ENCODE measurements around the gene GAK. TPM values are rescaled to one million over a fixed set of nuclear protein-coding genes. Genes with fewer than 3 reads are reported as not detected.

The GAK gene
- total and polyA plus RNA-seq, 5 donors = 35.5 to 45.6 (median 39.4) TPM

GRCh38 chr4:834368-835147, 97.6 kb downstream of the GAK start:
- no peak overlapping the region for H3K27ac ChIP-seq (ENCODE audit: low read length)
- ATAC-seq (peak in 1 of 2 donors; percentile 3), DNase-seq (peak in 1 of 3 donors; percentile 46)
- WGBS = 79% methylated on average over 29 of the region's 29 CpGs
- no peaks in the 10 kb centered on the region for H3K4me1 ChIP-seq (ENCODE audit: control insufficient read depth, insufficient read depth, low read length)
- H3K27me3 ChIP-seq (ENCODE audit: control insufficient read depth, insufficient read depth) = no peaks in the 10 kb centered on the region
- intact Hi-C loops (cut with DNase I) = no loop called here
- H3K9me3 ChIP-seq (ENCODE audit: control insufficient read depth, low read length) = no peaks in the 10 kb centered on the region
- no peak overlapping the region for H3K4me3 ChIP-seq (ENCODE audit: low read length)

GRCh38 chr4:833731-834367, 98.3 kb downstream of the GAK start:
- no peak overlapping the region for H3K27ac ChIP-seq (ENCODE audit: low read length)
- DNase-seq = peak in 1 of 3 donors; percentile 25
- no peaks in the 10 kb centered on the region for H3K27me3 ChIP-seq (ENCODE audit: control insufficient read depth, insufficient read depth)
- 73% methylated on average over 18 of the region's 18 CpGs for WGBS
- ATAC-seq = no peak
- no peaks in the 10 kb centered on the region for H3K4me1 ChIP-seq (ENCODE audit: control insufficient read depth, insufficient read depth, low read length)
- H3K9me3 ChIP-seq (ENCODE audit: control insufficient read depth, low read length) = no peaks in the 10 kb centered on the region
- no peak overlapping the region for H3K4me3 ChIP-seq (ENCODE audit: low read length)
- intact Hi-C loops (cut with DNase I) = no loop called here

- no peaks in the 10 kb centered on the region for H3K27me3 ChIP-seq (ENCODE audit: control insufficient read depth, insufficient read depth)
- intact Hi-C loops (cut with DNase I) = no loop called here
- 63% methylated on average over 10 of the region's 10 CpGs for WGBS
- H3K9me3 ChIP-seq (ENCODE audit: control insufficient read depth, low read length) = no peaks in the 10 kb centered on the region
- H3K27ac ChIP-seq (ENCODE audit: low read length) = no peak overlapping the region
- H3K4me1 ChIP-seq (ENCODE audit: control insufficient read depth, insufficient read depth, low read length) = no peaks in the 10 kb centered on the region
- DNase-seq = peak in 1 of 3 donors; percentile 16
- ATAC-seq = no peak
- no peak overlapping the region for H3K4me3 ChIP-seq (ENCODE audit: low read length)
These were observed 99.0 kb downstream of the GAK start for GRCh38 chr4:833156-833555.

- no peak overlapping the region for H3K27ac ChIP-seq (ENCODE audit: low read length)
- intact Hi-C loops (cut with DNase I) = no loop called here
- ATAC-seq = no peak
These were observed 99.6 kb downstream of the GAK start for GRCh38 chr4:832536-832935.

GRCh38 chr4:832108-832507, 100.0 kb downstream of the GAK start:
- Histone ChIP-seq H3K4me1 (ENCODE audit: control insufficient read depth, insufficient read depth, low read length) (no peaks in the 10 kb centered on the region), H3K27me3 (ENCODE audit: control insufficient read depth, insufficient read depth) (no peaks in the 10 kb centered on the region), H3K4me3 (ENCODE audit: low read length) (no peak overlapping the region), H3K27ac (ENCODE audit: low read length) (no peak overlapping the region), H3K9me3 (ENCODE audit: control insufficient read depth, low read length) (no peaks in the 10 kb centered on the region)
- WGBS = 95% methylated on average over 7 of the region's 7 CpGs
- intact Hi-C loops (cut with DNase I) = no loop called here
- DNase-seq = no peak
- no peak for ATAC-seq

More at GRCh38 chr4:832536-832935, 99.6 kb downstream of the GAK start:
- 89% methylated on average over 9 of the region's 9 CpGs for WGBS
- peak in 1 of 3 donors; percentile 38 for DNase-seq
- H3K4me3 ChIP-seq (ENCODE audit: low read length) = no peak overlapping the region
- no peaks in the 10 kb centered on the region for H3K9me3 ChIP-seq (ENCODE audit: control insufficient read depth, low read length)
- H3K4me1 ChIP-seq (ENCODE audit: control insufficient read depth, insufficient read depth, low read length) = no peaks in the 10 kb centered on the region
- H3K27me3 ChIP-seq (ENCODE audit: control insufficient read depth, insufficient read depth) = no peaks in the 10 kb centered on the region

GRCh38 chr4:831483-831805, 100.7 kb downstream of the GAK start:
- no peak for ATAC-seq
- Histone ChIP-seq H3K27ac (ENCODE audit: low read length) (no peak overlapping the region), H3K27me3 (ENCODE audit: control insufficient read depth, insufficient read depth) (no peaks in the 10 kb centered on the region), H3K4me1 (ENCODE audit: control insufficient read depth, insufficient read depth, low read length) (no peaks in the 10 kb centered on the region), H3K4me3 (ENCODE audit: low read length) (no peak overlapping the region), H3K9me3 (ENCODE audit: control insufficient read depth, low read length) (no peaks in the 10 kb centered on the region)
- WGBS = 73% methylated on average over 3 of the region's 3 CpGs
- intact Hi-C loops (cut with DNase I) = no loop called here
- DNase-seq = no peak

GRCh38 chr4:830601-831482, 101.3 kb downstream of the GAK start:
- ATAC-seq (peak; percentile 34 to 36), DNase-seq (peak in 1 of 3 donors; percentile 70)
- 55% methylated on average over 23 of the region's 23 CpGs for WGBS
- no peak overlapping the region for H3K27ac ChIP-seq (ENCODE audit: low read length)
- no peaks in the 10 kb centered on the region for H3K9me3 ChIP-seq (ENCODE audit: control insufficient read depth, low read length)
- no peaks in the 10 kb centered on the region for H3K27me3 ChIP-seq (ENCODE audit: control insufficient read depth, insufficient read depth)
- no peak overlapping the region for H3K4me3 ChIP-seq (ENCODE audit: low read length)
- H3K4me1 ChIP-seq (ENCODE audit: control insufficient read depth, insufficient read depth, low read length) = no peaks in the 10 kb centered on the region
- intact Hi-C loops (cut with DNase I) = no loop called here

GRCh38 chr4:829761-830600, 102.1 kb downstream of the GAK start:
- H3K27me3 ChIP-seq (ENCODE audit: control insufficient read depth, insufficient read depth) = no peaks in the 10 kb centered on the region
- no peak overlapping the region for H3K4me3 ChIP-seq (ENCODE audit: low read length)
- intact Hi-C loops (cut with DNase I) = no loop called here
- DNase-seq (peak in 1 of 3 donors; percentile 68), ATAC-seq (peak; percentile 10 to 20)
- 63% methylated on average over 26 of the region's 26 CpGs for WGBS
- H3K27ac ChIP-seq (ENCODE audit: low read length) = no peak overlapping the region
- no peaks in the 10 kb centered on the region for H3K9me3 ChIP-seq (ENCODE audit: control insufficient read depth, low read length)
- H3K4me1 ChIP-seq (ENCODE audit: control insufficient read depth, insufficient read depth, low read length) = peaks cover 2% of the 10 kb centered on the region

GRCh38 chr4:829291-829690, 102.8 kb downstream of the GAK start:
- H3K4me1 ChIP-seq (ENCODE audit: control insufficient read depth, insufficient read depth, low read length) = peaks cover 2% of the 10 kb centered on the region
- ATAC-seq = no peak
- no peak overlapping the region for H3K4me3 ChIP-seq (ENCODE audit: low read length)
- H3K27ac ChIP-seq (ENCODE audit: low read length) = no peak overlapping the region
- no peaks in the 10 kb centered on the region for H3K27me3 ChIP-seq (ENCODE audit: control insufficient read depth, insufficient read depth)
- intact Hi-C loops (cut with DNase I) = no loop called here
- no peaks in the 10 kb centered on the region for H3K9me3 ChIP-seq (ENCODE audit: control insufficient read depth, low read length)
- DNase-seq = peak in 1 of 3 donors; percentile 47
- WGBS = 81% methylated on average over 6 of the region's 6 CpGs

- 34% methylated on average over 16 of the region's 16 CpGs for WGBS
- DNase-seq = peak in 1 of 3 donors; percentile 74
These were observed 103.4 kb downstream of the GAK start for GRCh38 chr4:828641-829271.

More at GRCh38 chr4:828641-829271, 103.4 kb downstream of the GAK start:
- peak in 1 of 2 donors; percentile 9 for ATAC-seq
- H3K27me3 ChIP-seq (ENCODE audit: control insufficient read depth, insufficient read depth) = no peaks in the 10 kb centered on the region
- peaks cover 2% of the 10 kb centered on the region for H3K4me1 ChIP-seq (ENCODE audit: control insufficient read depth, insufficient read depth, low read length)
- no peaks in the 10 kb centered on the region for H3K9me3 ChIP-seq (ENCODE audit: control insufficient read depth, low read length)
- H3K27ac ChIP-seq (ENCODE audit: low read length) = no peak overlapping the region
- intact Hi-C loops (cut with DNase I) = no loop called here
- no peak overlapping the region for H3K4me3 ChIP-seq (ENCODE audit: low read length)

All from right cardiac atrium (tissue), 5 donors.